DMS 273 (cell line): ENCODE measurements around the gene MEX3D.
A peak's percentile ranks its signal among the peaks of the same experiment; 100 is the strongest.
"Not testable (repeated sequence)": the region's sequence is repeated elsewhere in the genome, so short reads cannot be mapped to it uniquely, and the experiment has no call there.

ENCODE experiments used
- DNase-seq: peaks from one replicate; lab custom pipeline; 2025; ENCODE audit not compliant: unreplicated experiment; lab: John Stamatoyannopoulos, UW

MEX3D gene

DNA sequence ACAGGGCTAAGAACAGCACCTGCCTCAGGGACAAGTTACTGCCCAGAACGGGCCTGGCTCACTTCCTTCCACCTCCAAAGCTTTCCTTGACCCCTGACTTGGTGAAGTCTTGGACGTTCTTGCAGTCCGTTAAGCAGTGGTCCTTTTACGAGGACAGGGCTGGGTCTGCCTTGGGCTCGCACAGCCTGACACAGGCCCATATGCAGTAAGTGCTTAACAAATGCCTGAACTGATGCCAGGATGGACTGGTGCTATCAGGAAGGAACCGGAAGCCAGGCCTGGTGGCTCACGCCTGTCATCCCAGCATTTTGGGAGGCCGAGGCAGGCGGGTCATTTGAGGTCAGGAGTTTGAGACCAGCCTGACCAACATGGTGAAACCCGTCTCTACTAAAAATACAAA, 46.1 kb downstream of the MEX3D start:
- no peak for DNase-seq

DNA sequence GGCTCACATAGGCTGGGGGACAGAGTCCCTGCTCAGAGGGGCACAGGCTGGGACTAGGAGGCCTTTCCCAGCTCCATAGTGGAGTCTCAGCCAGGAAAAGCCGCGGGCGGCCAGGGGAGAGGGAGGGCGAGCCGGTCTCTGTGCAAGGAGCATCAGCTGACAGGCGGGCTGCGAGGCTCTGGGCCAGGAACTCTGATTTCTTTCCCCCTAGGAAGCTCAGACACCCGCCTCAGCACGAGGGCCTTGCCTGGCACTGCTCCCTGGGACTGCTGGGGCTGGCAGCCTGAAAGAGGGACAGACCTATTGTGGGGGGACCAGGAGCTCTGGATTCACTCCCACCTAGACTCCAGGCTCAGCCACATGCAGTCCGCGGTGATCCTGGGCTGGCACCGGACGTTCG, 46.5 kb downstream of the MEX3D start:
- peak; percentile 76 for DNase-seq

DNA sequence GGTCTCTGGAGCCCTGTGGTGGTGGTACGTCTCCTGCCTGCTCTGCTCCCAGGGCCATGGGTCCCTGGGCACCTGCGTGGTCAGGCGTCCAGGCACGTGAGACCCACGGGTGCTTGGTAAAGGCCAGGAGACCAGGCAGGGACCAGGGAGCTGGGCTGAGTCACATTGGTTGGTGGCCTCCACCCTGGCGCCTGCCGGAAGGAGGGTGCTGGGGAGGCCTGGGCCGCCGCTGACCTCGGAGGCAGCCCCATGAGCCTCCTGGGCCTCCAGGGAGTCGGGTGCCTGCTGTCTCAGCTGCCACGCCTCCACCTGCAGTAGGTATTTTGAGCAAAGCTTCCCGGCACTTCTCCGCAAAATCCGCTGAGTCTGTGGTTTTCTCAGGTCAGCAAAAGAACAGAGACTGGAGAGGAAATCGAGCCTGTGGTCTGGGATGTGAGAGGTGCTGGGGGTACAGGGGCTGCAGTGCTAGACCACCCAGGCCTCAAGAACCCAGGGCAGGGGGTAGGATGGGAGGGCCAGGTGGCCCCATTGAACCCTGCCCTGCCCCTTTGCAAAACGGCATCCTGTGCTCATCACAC, 47.8 kb downstream of the MEX3D start:
- DNase-seq = no peak

DNA sequence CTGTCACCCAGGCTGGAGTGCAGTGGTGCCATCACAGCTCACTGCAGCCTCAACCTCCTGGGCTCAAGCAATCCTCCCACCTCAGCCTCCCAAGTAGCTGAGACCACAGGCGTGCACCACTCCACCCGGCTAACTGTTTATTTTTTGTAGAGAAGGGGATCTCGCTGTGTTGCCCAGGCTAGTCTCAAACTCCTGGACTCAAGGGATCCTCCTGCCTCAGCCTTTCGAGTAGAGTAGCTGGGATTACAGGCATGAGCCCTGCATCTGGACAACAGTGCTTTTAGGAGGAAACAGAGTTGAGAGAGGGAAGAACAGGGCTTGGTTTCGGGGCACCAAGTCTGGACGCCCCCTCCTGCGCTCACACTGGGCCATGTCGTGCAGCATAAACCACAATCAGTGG, 48.3 kb downstream of the MEX3D start:
- DNase-seq = not testable (repeated sequence)

DNA sequence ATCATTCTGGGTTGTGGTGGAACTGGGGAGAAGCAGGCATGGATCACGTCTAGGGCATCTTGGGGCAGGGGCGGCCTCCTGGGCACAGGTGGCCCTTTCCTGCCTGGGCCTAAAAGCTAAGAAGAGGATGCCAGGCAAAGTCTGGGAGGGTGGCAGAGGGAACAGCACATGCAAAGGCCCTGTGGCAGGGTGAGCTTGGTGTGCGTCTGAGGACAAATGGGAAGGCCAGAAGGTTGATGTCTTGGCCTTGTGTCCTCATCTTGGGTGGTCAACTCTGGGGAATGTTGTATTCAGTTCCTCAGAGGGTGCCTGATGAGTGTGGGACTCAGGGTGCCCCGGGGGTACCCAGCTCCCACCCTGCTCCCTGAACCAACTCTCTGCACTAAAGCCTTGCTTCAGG, 49.7 kb downstream of the MEX3D start:
- no peak for DNase-seq

DNA sequence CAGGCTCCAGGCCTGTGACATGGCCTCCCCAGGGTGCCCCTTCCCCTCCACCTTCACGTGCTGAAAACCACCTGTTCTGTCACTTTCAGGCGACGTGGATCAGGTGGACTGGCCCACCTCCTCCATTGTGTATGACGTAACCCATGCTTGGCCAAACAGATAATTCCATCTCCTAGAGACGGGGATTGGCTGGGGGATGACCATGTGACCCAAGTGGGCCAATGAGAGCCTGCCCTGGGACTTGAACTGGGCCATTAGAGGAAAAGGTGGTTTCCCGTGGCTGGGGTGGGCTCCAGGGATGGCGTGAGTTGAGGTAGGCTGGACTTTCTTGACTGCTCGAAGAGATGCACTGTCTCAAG, 51.8 kb downstream of the MEX3D start:
- DNase-seq = peak; percentile 59

DNA sequence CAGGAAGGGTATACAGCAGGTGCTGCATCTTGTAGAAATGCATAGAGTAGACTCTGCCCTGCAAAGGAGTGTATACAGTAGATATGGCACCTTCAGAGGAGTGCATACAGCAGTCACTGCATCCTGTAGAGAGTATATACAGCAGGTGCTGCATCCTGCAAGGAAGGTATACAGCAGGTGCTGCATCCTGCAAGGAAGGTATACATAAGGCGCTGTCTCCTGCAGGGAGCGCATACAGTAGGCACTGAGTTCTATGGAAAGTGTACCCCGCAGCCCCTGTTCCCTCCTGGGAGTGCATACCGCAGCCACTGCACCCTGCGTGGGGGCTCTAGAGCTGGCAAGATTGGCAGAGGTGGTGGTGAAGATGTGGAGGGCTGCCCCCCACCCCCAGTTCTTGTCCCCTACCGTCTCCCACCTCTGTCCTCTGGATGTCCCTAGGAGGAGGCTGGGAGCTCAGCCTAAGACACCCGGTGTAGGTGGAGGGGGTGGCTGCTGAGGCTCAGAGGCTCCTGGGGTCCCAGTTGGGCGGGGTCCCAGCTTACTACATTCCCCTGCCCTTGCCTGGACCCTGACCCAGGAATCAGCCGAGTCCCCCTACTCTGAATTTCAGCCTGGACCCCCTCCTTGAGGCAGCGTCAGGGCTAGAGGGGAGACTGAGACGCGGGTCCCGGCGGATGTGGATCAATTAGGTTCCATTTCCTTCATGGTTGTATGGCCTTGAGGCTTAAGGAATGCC, 53.0 kb downstream of the MEX3D start:
- no peak for DNase-seq

DNA sequence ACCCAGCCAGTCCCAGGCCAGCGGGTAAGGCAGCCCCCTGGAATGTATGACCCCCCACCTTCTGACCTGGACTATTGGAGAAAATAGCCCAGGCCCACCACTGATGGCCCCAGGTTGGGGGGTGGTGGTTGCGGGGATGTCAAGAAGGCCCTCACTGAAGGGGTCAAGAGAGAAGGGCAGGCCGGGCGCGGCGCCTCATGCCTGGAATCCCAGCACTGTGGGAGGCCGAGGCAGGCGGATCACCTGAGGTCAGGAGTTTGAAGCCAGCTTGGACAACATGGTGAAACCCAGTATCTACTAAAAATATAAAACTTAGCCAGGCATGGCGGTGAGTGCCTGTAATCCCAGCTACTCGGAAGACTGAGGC, 53.8 kb downstream of the MEX3D start:
- DNase-seq = no peak

DNA sequence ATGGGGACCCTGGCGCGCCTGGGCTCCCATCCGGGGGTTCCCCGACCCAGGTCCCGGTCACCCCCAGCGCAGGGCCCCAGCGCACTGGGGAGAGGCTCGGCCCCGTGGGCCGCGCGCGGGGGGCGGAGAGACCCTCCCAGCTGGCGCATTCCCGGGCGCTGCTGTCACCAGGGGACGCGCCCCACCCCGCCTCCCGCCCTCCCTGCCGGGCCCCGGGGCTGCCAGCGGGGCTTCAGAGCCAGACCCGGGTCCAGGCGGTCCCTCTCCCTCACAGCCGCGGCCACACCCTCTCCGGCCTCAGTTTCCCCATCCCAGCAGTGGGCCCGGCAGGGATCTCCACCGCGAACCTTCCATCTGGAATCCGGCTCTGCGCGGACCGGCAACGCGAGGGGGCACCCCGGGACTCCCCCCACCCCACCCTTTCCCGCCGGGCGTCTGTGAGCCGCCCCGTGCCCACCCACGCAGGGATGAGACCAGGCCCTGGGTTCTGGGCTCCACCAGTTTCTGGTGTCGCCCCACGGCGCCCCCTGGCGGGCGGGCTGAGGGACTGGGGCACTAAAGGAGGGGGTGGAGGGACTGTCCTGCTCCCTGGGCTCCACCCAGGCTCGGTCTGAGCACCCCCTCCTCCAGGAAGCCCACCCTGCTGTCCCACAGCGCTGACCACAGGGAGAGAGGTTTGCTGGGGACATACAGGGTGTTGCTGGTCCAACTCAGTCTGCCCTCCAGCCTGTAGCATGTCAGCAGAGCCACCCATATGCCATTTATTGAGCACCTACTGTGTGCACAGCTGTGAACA, 54.4 kb downstream of the MEX3D start:
- DNase-seq = peak; percentile 72

DNA sequence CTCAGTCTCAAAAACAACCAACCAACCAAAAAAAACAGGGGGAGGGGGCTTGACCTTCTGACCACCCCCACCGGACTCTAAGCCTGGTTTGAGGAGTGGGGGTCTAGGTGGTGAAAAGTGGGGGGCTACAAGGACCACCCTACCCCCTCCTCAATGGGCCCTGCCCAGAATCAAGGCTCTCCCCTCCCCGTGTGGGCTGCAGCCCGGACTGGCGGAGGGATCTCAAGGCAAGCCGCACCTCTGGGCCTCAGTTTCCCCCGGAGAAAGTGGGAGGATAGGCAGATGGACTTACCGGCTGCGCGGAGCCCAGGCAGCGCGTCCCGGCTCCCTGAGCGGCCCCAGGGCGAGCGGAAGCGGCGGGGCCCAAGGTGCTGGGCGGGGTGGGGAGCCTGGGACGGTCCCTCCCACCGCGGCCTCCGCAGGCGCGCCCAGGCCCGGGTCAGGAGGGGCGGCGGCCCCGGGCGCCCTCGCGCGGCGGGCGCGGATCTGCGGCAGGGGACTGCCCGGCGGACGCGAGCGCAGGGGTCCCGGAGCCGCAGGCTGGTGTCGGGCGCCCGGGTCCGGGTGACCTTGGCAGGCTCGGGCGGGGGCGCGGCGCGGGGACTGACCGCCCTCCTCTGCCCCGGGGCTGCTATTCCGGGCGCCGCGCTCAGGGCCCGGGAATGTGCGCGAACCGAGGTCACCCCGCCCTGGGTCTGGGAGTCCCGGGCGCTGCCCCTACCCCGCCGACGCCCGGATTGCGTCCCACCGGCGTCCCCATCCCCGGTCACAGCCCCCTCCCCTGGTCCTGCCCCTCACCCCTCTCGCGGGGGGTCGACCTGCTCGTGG, 55.2 kb downstream of the MEX3D start, which contains the start of gene ADAMTSL5:
Gene ADAMTSL5, minus strand, starts transcription at position 349 of the 828 bp plus-strand sequence. CDS start 2,076 bp downstream, outside the sequence.
- DNase-seq = peak; percentile 84

DNA sequence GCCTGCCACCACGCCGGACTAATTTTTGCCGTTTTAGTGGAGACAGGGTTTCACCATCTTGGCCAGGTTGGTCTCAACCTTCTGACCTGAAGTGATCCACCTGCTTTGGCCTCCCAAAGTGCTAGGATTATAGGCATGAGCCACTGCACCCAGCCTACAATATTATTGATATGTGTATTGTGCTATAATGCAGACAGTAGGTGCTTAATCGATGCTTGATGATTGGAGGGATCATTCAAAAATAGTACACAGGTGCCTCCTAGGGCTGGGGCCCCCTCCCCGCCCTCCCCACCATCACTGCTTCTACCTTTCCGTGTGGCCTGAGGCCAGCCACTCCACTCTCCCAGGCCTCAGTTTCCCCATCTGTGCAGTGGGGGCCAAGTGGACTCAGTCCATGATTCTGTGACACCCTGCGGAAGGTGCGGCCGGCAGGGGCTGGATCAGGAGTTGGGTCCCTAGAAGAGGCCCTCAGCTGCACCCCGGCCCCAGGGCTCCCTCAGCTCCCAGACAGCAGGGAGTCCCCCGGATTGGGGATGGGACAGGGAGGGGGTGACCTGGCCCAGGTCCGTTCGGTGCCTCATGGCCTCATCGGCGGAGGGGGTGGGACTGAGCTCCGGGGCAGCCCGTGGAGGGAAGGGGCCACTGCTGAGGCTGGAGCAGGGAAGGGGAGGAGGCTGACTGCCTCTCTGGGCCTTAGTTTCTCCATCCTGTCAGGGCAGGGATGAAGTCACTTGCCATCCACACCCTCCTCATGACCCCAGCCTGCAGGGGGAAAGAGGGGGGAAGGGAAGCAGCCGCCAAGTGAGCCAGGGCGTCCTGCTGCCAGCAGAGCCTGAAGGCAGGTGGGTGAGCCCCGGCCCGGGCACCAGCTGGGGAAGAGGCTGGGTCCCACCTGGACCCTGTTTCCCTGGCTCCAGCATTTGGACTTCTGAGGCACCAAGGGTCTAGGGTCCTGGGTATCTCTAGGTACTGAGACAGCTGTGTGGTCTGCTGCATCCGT, 56.5 kb downstream of the MEX3D start:
- DNase-seq = no peak

DNA sequence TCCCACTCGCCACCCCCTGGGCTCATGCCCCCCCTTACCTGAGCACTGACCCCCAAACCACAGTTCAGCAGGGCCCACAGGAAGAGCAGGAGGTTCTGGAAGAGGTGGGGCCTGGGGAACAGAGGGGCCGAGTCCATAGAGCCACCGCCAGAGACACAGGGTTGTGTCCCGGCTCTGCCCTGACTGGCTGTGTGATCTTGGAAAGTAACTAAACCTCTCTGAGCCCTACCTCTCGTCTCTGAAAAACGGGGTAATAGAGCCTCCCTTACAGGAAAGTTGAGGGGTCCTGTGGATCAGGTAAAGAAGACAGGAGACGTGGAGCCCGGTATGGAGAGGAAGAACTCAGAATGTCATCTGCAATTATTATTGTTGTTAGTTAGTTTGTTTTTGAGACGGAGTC, 57.3 kb downstream of the MEX3D start:
- no peak for DNase-seq

DNA sequence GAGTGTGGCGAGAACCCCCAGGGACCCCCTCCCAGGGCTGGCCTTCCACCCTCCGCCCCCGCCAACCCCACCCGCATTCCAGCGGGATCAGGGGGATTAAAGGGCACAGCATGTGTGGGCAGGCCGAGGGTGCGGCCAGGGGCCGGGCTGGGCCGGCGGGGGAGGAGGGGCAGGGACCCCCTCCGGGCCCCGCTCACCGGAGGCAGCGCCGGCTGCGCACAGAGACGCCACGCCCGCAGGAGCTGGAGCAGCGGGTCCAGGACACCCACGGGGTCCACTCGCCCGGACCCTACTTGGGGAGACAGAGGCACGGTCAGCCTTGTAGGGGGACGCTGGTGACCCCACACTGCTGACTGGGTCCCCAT, 57.7 kb downstream of the MEX3D start:
- DNase-seq = no peak

DNA sequence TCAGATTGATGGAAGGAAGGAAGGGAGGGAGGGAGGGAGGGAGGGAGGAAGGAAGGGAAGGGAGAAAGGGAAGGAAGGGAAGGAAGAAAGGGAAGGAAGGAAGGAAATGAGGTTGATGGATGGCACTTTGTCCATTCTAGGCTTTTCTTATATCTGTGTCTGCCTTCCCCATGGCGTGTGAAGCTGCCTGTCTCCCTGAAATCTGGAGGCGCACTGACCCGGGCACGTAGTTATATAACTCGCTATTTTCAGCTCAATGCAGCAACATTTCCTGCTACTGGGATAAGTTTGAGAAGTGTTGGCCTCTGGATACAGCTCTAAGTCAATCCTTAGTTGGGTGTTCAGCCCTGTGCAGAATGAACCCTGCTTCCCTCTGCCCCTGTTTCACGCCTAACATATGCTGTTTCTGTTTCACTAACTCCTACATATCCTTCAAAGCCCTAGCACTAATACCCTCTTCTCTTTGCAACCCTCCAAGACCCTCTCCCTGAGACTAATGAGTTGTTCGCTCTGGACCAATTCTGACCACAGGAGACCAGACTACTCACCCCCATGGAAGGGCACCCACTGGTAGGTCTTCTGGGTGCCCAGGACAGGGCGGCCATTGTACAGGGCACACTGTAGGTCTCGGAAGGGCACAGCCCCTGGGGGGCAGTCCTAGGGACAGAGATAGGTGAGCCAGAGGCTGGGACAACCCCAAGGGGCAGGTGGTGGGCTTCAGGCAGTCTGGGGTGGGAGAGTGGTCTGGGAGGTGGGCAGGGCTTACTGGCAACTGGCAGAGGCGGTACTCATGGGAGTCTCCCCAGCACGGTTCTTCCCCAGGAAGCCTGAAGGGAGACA, 58.3 kb downstream of the MEX3D start:
- DNase-seq = no peak

DNA sequence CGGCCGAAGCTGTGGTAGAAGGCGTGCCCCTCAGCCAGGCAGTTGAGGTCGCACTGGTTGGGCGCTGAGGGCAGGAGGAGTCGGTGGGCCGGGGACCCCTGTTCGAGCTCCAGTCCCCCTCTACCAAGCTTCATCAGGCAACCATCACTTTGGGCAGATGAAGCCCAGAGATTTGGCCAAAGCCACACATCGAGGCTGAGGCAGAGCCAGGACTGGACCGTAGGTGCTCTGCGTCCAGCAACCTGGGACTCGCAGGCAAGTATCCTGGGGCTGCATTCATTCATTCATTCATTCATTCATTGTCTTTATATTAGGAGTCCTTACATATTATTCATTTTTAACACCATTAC, 59.6 kb downstream of the MEX3D start:
- no peak for DNase-seq

DNA sequence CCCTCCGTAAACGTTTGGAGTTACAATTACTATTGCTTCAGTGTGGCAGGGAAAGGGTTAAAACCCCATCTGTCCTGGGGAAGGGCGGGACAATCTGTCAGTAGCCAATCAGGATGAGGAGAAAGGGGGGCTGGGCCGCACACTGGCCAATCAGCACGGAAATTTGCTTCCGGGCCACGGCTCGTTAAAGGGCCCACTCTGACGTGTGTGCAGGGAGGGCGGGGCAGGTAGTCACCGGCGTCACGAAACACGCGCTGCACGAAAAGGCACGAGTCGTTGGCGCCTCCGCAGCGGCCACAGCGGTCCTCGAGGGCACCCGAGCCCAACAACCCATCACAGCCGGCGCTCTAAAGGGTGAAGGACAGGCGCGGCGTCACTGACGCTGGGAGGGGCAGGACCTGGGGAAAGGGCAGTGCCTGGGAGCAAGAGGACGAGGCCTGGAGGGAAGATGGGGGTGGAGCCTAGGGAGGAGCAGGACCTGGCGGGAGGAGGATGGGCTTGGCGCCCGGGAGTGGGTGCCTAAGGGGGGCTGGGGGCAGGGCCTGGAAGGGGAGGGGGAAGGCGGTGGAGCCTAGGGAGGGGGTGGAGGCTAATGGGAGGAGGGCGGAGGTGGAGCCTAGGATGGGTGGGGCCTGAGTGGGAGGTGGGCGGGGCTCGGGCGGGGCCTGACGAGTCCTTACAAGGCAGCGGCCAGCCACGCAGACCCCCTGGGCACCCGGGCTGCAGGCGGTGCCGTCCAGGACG, 60.2 kb downstream of the MEX3D start:
- peak; percentile 97 for DNase-seq

DNA sequence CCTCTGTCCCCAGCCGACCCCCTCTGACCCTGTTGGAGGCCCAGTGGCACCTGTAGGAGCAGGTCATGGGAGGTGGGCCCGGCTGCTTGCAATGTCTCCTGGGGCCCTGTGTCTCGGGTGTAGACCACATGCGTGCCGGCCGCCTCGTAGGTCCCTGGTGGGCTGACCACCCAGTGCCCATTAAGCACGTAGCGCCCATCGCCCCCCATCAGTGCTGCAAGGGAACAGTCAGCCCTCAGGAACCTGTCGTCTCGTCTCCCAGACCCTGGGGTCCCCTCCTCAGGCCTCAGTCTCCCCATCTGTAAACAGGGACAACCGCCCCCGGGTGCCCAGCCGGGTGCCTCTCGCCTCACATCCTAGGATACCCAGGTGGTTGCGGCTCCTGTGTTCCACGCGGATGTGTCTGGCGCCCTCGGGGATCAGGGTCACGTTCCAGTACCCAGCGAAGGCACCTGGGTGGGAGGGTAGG, 60.9 kb downstream of the MEX3D start:
- DNase-seq = no peak
